ENCODE data around the gene PRKN. TPM values are rescaled to one million over a fixed set of nuclear protein-coding genes. Genes with fewer than 3 reads are reported as not detected.

Gene PRKN
- total RNA-seq, 1 experiment from 2014 or later = 1.2 TPM

DNA sequence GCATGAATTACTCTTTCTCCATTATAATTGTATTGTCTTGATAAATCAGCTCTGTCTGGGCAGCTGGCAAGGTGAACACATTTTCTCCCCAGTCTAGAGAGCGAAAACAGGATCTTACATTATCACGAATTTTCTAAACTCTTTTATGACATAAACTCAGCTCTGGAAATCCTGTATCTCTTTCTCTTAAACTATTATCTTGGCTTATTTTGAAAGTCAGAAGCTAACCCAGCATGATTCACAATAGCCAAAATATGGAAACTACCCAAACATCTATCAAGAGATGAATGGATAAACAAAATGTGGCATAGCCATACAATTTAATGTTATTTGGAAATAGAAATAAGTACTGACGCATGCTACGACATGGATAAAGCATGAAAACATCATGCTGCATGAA, 1427.8 kb downstream of the PRKN start:
- H3K4me1 ChIP-seq (ENCODE audit: insufficient read depth, low read length, poor library complexity, severe bottlenecking) = no peaks in the 10 kb centered on the region
- no peaks in the 10 kb centered on the region for H3K9me3 ChIP-seq (ENCODE audit: low read depth, low read length, poor library complexity, severe bottlenecking)
- no peak overlapping the region for H3K4me3 ChIP-seq (ENCODE audit: low read depth, low read length, poor library complexity, severe bottlenecking)
- H3K27ac ChIP-seq (ENCODE audit: low read depth, low read length, poor library complexity, severe bottlenecking) = no peak overlapping the region
- no peaks in the 10 kb centered on the region for H3K36me3 ChIP-seq (ENCODE audit: insufficient read depth, low read length, poor library complexity, severe bottlenecking)
- POLR2A ChIA-PET (ENCODE audit: low non-redundant PET) = no interaction called here
- TF ChIP-seq, protein P1, sequence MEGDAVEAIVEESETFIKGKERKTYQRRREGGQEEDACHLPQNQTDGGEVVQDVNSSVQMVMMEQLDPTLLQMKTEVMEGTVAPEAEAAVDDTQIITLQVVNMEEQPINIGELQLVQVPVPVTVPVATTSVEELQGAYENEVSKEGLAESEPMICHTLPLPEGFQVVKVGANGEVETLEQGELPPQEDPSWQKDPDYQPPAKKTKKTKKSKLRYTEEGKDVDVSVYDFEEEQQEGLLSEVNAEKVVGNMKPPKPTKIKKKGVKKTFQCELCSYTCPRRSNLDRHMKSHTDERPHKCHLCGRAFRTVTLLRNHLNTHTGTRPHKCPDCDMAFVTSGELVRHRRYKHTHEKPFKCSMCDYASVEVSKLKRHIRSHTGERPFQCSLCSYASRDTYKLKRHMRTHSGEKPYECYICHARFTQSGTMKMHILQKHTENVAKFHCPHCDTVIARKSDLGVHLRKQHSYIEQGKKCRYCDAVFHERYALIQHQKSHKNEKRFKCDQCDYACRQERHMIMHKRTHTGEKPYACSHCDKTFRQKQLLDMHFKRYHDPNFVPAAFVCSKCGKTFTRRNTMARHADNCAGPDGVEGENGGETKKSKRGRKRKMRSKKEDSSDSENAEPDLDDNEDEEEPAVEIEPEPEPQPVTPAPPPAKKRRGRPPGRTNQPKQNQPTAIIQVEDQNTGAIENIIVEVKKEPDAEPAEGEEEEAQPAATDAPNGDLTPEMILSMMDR (conservative IDR thresholded peaks at IDR 0.05; ENCODE audit: low read depth, low read length) = no peak
- no peak for TF ChIP-seq EZH2 (IDR thresholded peaks at IDR 0.05; ENCODE audit: borderline replicate concordance, low read depth, low read length, poor library complexity, severe bottlenecking)
- no peaks in the 10 kb centered on the region for H3K27me3 ChIP-seq (replicated peaks; ENCODE audit: insufficient read depth, low read depth, low read length, poor library complexity)
- CTCF ChIA-PET = no interaction called here
- intact Hi-C loops (cut with micrococcal nuclease; ENCODE audit: unreplicated experiment) = no loop called here
- no peak for DNase-seq (ENCODE audit: low spot score)
- BruUV-seq (replicated peaks) = no TSS peak

Other genes starting within 250 kb of the PRKN start
- gene PACRG, start 208 bp upstream of the PRKN start, total RNA-seq (2021) = not detected in 2 replicates

All from A673 (cell line).